GM18861 (cell line): Measurements from ENCODE around the gene HECTD2.

Source experiments
- ATAC-seq: cut with Tn5 transposase; IDR thresholded peaks from one replicate; pipeline ENCODE4 v1.9.1; 2021; ENCODE audit not compliant: unreplicated experiment

HECTD2 gene

GRCh38 chr10:91564026-91564425, 153.9 kb downstream of the HECTD2 start:
- no peak for ATAC-seq
